Kidney (tissue), 14 donors: ENCODE results near the gene ROR1. TPM values are rescaled to one million over a fixed set of nuclear protein-coding genes. Genes with fewer than 3 reads are reported as not detected.

Source experiments
- DNase-seq, 5 donors: peaks; one replicate each; pipeline ENCODE4 v3.0.0-alpha.2; 2013 to 2020
- FAIRE-seq: peaks from 2 replicates; lab custom pipeline; 2012; peaks lifted over from hg19 to GRCh38; lab: Jason Lieb, UNC
- H3K27ac ChIP-seq, 2 donors: one replicate each; pipeline ENCODE4 v1.7.0; 2013; ENCODE audit warnings: low read depth in 2 of 2, low read length in 2 of 2, inconsistent platforms in 1 of 2
- H3K27me3 ChIP-seq: one replicate; pipeline ENCODE4 v1.7.1; 2013; ENCODE audit warnings: low read length, inconsistent platforms; ENCODE audit not compliant: control insufficient read depth, insufficient read depth
- H3K36me3 ChIP-seq, 3 donors: one replicate each; pipeline versions ENCODE4 v1.7.0 to v1.7.1; 2013; ENCODE audit warnings: low read length in 3 of 3, control low read depth in 1 of 3, inconsistent platforms in 1 of 3; ENCODE audit not compliant: insufficient read depth in 3 of 3, control insufficient read depth in 2 of 3
- H3K4me1 ChIP-seq, 3 donors: one replicate each; pipeline versions ENCODE4 v1.7.0 to v1.7.1; 2013; ENCODE audit warnings: low read length in 3 of 3, inconsistent platforms in 1 of 3, low read depth in 1 of 3; ENCODE audit not compliant: control insufficient read depth in 2 of 3, insufficient read depth in 2 of 3
- H3K4me3 ChIP-seq, 3 donors: one replicate each; pipeline versions ENCODE4 v1.7.0 to v1.8.1; 2013; ENCODE audit warnings: low read length in 3 of 3, control low read depth in 1 of 3, inconsistent platforms in 1 of 3
- H3K9ac ChIP-seq, 3 donors: one replicate each; pipeline versions ENCODE4 v1.7.0 to v1.7.1; 2013; ENCODE audit warnings: low read length in 3 of 3, control low read depth in 1 of 3, inconsistent platforms in 1 of 3
- H3K9me3 ChIP-seq, 3 donors: one replicate each; pipeline versions ENCODE4 v1.7.0 to v1.7.1; 2013; ENCODE audit warnings: low read length in 3 of 3, control low read depth in 1 of 3, inconsistent platforms in 1 of 3; ENCODE audit not compliant: control insufficient read depth in 2 of 3, insufficient read depth in 1 of 3
- intact Hi-C: fragments of 100-400 bp; cut with DNase I; formaldehyde crosslinking; loops from one replicate; pipeline ENCODE4 v1.11.1; 2022
- polyA plus RNA-seq: library from polyadenylated mRNA; stranded (reverse); fragments of 350-450 nt; fragmentation: Illumina TruSeq; extraction: RNeasy Lipid Tissue Mini Kit (QIAGEN cat#74804); gene quantifications from one replicate; pipeline ENCODE4 v1.2.3, GENCODE V29; 2014; ENCODE audit warnings: low read depth, low replicate concordance; ENCODE audit not compliant: insufficient read depth
- total RNA-seq: library from RNA; stranded (reverse); fragmentation: NEBNext Ultra II Directional; extraction: Animal tissue kit (Norgen Biotek cat#: 25700); gene quantifications from one replicate; pipeline ENCODE4 v1.2.1, GENCODE V29; 2021
- TF ChIP-seq, protein P1 (sequence below): IDR thresholded peaks from 3 replicates; pipeline ENCODE4 v1.5.1; 2012; ENCODE audit warnings: mild to moderate bottlenecking, moderate library complexity, borderline replicate concordance; ENCODE audit not compliant: insufficient read depth; ENCODE audit errors: extremely low read depth
- donor health status: control.
- donor health status: control.
- donor health status: control.
- donor health status: control.
- donor health status: control.
- donor health status: DM: yes; HTN: yes; CAD: no.
- donor health status: Normal renal cell carcinoma (clear cell type).

The ROR1 gene
- total and polyA plus RNA-seq, 2 donors from 2014 or later = 0.77 to 8.0 TPM

DNA sequence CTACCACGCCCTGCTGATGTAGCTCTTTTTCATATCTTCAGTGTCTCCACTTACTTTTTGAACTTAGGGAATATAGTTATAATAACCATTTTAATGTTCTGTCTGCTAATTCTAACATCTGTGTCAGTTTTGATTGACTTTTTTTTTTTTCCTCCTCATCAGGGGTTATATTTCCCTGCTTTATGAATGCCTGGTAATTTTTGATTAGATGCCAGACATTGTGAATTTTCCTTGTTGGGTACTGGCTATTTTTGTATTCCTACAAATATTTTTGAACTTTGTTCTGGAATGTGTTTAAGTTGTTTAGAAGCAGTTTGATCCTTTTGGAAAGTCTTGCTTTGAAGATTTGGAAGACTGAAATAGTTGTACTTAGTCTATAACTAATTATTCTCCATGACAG, 82.1 kb downstream of the ROR1 start:
- no peaks in the 10 kb centered on the region for H3K27me3 ChIP-seq
- H3K4me1 ChIP-seq = no peaks in the 10 kb centered on the region
- DNase-seq (no peak), FAIRE-seq (no peak)
- no peak overlapping the region for H3K9ac ChIP-seq
- TF ChIP-seq, protein P1, sequence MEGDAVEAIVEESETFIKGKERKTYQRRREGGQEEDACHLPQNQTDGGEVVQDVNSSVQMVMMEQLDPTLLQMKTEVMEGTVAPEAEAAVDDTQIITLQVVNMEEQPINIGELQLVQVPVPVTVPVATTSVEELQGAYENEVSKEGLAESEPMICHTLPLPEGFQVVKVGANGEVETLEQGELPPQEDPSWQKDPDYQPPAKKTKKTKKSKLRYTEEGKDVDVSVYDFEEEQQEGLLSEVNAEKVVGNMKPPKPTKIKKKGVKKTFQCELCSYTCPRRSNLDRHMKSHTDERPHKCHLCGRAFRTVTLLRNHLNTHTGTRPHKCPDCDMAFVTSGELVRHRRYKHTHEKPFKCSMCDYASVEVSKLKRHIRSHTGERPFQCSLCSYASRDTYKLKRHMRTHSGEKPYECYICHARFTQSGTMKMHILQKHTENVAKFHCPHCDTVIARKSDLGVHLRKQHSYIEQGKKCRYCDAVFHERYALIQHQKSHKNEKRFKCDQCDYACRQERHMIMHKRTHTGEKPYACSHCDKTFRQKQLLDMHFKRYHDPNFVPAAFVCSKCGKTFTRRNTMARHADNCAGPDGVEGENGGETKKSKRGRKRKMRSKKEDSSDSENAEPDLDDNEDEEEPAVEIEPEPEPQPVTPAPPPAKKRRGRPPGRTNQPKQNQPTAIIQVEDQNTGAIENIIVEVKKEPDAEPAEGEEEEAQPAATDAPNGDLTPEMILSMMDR = no peak
- H3K9me3 ChIP-seq = no peaks in the 10 kb centered on the region
- intact Hi-C loops = no loop called here
- H3K36me3 ChIP-seq = no peaks in the 10 kb centered on the region
- H3K27ac ChIP-seq = no peak overlapping the region
- no peak overlapping the region for H3K4me3 ChIP-seq

DNA sequence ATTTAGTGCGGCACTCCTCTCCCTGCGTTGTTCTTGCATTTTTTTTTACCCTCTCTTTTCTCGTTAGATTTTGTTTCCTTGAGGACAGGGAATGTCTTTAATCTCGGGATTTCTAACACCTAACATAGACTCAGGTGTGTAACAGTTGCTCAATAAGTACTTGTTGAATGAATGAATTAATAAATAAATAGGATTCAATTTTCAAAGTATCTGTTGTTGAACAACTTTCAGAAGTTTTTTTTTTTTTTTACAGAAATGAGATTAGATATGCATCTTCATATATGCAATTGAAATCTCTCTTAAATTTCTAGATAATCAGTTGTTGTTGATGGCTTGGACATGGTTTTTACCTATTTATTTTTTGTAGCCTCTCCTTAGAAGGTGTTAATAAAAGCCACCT, 83.1 kb downstream of the ROR1 start:
- H3K27ac ChIP-seq = no peak overlapping the region
- H3K9ac ChIP-seq = no peak overlapping the region
- H3K9me3 ChIP-seq = no peaks in the 10 kb centered on the region

DNA sequence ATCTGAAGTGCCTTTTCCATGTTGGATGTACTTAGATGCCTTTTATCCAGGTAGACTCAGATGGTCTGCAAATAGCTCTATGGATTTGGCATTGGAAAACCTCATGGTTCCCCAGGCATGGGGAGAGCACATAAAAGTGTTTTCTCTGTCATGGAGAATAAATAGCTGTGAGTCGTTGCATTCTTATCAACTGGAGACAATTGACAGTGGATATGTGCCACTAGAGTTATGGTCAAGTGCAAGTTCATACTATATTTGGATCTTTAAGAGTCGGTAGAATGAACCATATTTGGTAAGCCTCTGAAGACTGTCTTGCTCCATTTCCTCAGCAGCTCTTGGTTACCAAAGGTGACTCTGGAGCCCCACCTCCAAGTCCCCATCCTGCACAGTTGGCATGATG, 83.7 kb downstream of the ROR1 start:
- TF ChIP-seq, protein P1 = no peak
- Histone ChIP-seq H3K4me3 (no peak overlapping the region), H3K9me3 (no peaks in the 10 kb centered on the region), H3K36me3 (no peaks in the 10 kb centered on the region), H3K9ac (no peak overlapping the region), H3K27me3 (no peaks in the 10 kb centered on the region), H3K4me1 (no peaks in the 10 kb centered on the region), H3K27ac (no peak overlapping the region)
- FAIRE-seq (no peak), DNase-seq (no peak)
- intact Hi-C loops = no loop called here

More for the DNA sequence above, 83.1 kb downstream of the ROR1 start:
- no peak overlapping the region for H3K4me3 ChIP-seq
- DNase-seq (no peak), FAIRE-seq (no peak)
- no peaks in the 10 kb centered on the region for H3K36me3 ChIP-seq
- intact Hi-C loops = no loop called here
- TF ChIP-seq, protein P1 = no peak
- H3K27me3 ChIP-seq = no peaks in the 10 kb centered on the region
- H3K4me1 ChIP-seq = no peaks in the 10 kb centered on the region

DNA sequence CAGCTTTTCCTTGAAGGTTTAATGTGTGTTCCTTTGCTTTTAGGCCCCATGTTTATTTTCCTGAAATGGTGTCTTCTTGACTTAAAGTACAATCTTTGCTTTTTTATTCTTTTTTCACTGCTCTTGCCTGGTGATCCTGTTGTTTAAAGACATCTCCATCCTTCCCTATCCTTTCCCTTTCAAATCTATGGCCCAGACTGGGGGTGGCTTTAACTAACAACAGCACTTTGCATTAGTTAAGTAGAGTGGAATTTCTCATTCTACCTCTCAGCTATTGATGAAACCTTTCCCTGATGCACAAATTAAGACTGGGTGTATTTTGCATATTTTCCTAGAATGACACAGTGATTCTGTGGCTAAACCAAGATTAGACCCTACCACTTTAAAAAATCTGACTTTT, 84.3 kb downstream of the ROR1 start:
- H3K4me3 ChIP-seq = no peak overlapping the region
- H3K9me3 ChIP-seq = no peaks in the 10 kb centered on the region
- FAIRE-seq = no peak
- H3K4me1 ChIP-seq = no peaks in the 10 kb centered on the region
- DNase-seq = no peak
- TF ChIP-seq, protein P1 = no peak
- H3K27me3 ChIP-seq = no peaks in the 10 kb centered on the region
- no peak overlapping the region for H3K27ac ChIP-seq
- H3K36me3 ChIP-seq = no peaks in the 10 kb centered on the region
- H3K9ac ChIP-seq = no peak overlapping the region
- intact Hi-C loops = no loop called here
